ENCODE measurements around the gene DENND4C.
"Not testable (repeated sequence)": the region's sequence is repeated elsewhere in the genome, so short reads cannot be mapped to it uniquely, and the experiment has no call there.

The DENND4C gene

DNA sequence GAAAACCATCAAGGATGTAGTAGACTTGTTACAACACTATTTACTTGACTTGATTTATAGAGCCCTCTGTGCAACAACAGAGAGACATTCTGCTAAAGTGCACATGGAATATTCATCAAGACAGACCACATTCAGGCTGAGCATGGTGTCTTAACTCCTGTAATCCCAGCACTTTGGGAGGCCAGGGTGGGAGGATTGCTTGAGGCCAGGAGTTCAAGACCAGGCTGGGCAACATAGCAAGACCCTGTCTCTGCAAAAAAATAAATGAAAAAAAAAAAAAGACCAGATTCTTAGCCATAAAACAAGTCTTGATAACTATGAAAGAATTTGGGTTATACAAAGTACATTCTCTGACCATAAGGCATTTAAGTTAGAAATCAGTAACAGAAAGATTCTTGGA, 25.3 kb downstream of the DENND4C start:
- no peaks in the 10 kb centered on the region for H3K9me3 ChIP-seq (ENCODE audit: control insufficient read depth in 1 of 2, low read length in 2 of 2)
- H3K4me1 ChIP-seq (ENCODE audit: control insufficient read depth in 1 of 2, insufficient read depth in 2 of 2, low read length in 2 of 2): peaks cover 6 to 24% of the 10 kb centered on the region in 2 donors
- no peak overlapping the region for H3K4me3 ChIP-seq (ENCODE audit: low read depth in 1 of 2, low read length in 2 of 2)
- peaks cover 0 to 3% of the 10 kb centered on the region in 2 donors for H3K36me3 ChIP-seq (ENCODE audit: control insufficient read depth in 1 of 2, insufficient read depth in 2 of 2, low read length in 2 of 2)
- no peak overlapping the region for H3K9ac ChIP-seq (ENCODE audit: low read depth in 1 of 2, low read length in 2 of 2)
- H3K27ac ChIP-seq (ENCODE audit: low read depth, low read length): no peak overlapping the region
- H3K27me3 ChIP-seq (ENCODE audit: control insufficient read depth in 1 of 2, insufficient read depth in 2 of 2, low read length in 2 of 2): no peaks in the 10 kb centered on the region

- H3K4me3 ChIP-seq (ENCODE audit: low read depth in 1 of 2, low read length in 2 of 2); H3K9me3 ChIP-seq (ENCODE audit: control insufficient read depth in 1 of 2, low read length in 2 of 2); H3K27me3 ChIP-seq (ENCODE audit: control insufficient read depth in 1 of 2, insufficient read depth in 2 of 2, low read length in 2 of 2); H3K9ac ChIP-seq (ENCODE audit: low read depth in 1 of 2, low read length in 2 of 2); H3K4me1 ChIP-seq (ENCODE audit: control insufficient read depth in 1 of 2, insufficient read depth in 2 of 2, low read length in 2 of 2); H3K27ac ChIP-seq (ENCODE audit: low read depth, low read length); H3K36me3 ChIP-seq (ENCODE audit: control insufficient read depth in 1 of 2, insufficient read depth in 2 of 2, low read length in 2 of 2): not testable (repeated sequence)
Measured at GRCh38 chr9:19259665-19260255, 29.3 kb downstream of the DENND4C start.

DNA sequence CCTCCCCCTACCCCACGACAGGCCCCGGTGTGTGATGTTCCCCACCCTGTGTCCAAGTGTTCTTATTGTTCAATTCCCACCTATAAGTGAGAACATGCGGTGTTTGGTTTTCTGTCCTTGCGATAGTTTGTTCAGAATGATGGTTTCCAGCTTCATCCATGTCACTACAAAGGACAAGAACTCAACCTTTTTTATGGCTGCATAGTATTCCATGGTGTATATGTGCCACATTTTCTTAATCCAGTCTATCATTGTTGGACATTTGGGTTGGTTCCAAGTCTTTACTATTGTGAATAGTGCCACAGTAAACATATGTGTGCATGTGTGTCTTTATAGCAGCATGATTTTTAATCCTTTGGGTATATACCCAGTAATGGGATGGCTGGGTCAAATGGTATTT, 35.1 kb downstream of the DENND4C start:
- not testable (repeated sequence) for H3K36me3 ChIP-seq (ENCODE audit: control insufficient read depth in 1 of 2, insufficient read depth in 2 of 2, low read length in 2 of 2); H3K27me3 ChIP-seq (ENCODE audit: control insufficient read depth in 1 of 2, insufficient read depth in 2 of 2, low read length in 2 of 2); H3K4me1 ChIP-seq (ENCODE audit: control insufficient read depth in 1 of 2, insufficient read depth in 2 of 2, low read length in 2 of 2); H3K27ac ChIP-seq (ENCODE audit: low read depth, low read length); H3K4me3 ChIP-seq (ENCODE audit: low read depth in 1 of 2, low read length in 2 of 2); H3K9me3 ChIP-seq (ENCODE audit: control insufficient read depth in 1 of 2, low read length in 2 of 2); H3K9ac ChIP-seq (ENCODE audit: low read depth in 1 of 2, low read length in 2 of 2)

DNA sequence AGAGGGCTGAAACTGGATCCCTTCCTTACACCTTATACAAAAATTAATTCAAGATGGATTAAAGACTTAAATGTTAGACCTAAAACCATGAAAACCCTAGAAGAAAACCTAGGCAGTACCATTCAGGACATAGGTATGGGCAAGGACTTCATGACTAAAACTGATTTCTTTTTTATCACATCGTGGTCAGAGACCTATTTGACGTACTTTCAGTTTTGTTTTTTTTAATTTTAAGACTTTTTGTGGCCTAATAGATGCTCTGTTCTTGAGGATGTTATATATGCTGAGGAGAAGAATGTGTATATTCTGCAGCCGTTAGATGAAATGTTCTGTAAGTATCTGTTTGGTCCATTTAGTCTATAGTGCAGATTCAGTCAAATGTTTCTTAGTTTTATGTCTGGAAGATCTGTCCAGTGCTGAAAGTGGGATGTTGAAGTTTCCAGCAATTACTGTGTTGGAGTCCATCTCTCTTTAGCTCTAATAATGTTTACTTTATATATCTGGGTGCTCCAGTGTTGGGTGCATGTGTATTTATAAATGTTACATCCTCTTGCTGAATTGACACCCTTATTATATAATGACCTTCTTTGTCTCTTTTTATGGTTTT, 36.4 kb downstream of the DENND4C start:
- H3K9ac ChIP-seq (ENCODE audit: low read depth in 1 of 2, low read length in 2 of 2); H3K36me3 ChIP-seq (ENCODE audit: control insufficient read depth in 1 of 2, insufficient read depth in 2 of 2, low read length in 2 of 2); H3K27ac ChIP-seq (ENCODE audit: low read depth, low read length); H3K27me3 ChIP-seq (ENCODE audit: control insufficient read depth in 1 of 2, insufficient read depth in 2 of 2, low read length in 2 of 2); H3K4me3 ChIP-seq (ENCODE audit: low read depth in 1 of 2, low read length in 2 of 2); H3K9me3 ChIP-seq (ENCODE audit: control insufficient read depth in 1 of 2, low read length in 2 of 2); H3K4me1 ChIP-seq (ENCODE audit: control insufficient read depth in 1 of 2, insufficient read depth in 2 of 2, low read length in 2 of 2): not testable (repeated sequence)

DNA sequence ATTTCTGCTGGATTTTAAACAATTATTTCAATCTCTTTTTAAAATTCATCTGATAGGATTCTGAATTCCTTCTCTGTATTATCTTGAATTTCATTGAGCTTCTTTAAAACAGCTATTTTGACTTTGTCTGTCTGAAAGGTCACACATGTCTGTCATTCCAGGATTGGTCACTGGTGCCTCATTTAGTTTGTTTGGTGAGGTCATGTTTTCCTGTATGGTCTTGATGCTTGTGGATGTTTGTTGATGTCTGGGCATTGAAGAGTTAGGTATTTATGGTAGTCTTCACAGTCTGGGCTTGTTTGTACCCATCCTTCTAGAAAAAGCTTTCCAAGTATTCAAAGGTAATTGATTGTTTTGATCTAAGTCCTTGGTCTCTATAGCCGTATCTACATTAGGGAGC, 39.1 kb downstream of the DENND4C start:
- Histone ChIP-seq H3K9ac (ENCODE audit: low read depth in 1 of 2, low read length in 2 of 2) (no peak overlapping the region), H3K4me3 (ENCODE audit: low read depth in 1 of 2, low read length in 2 of 2) (no peak overlapping the region), H3K9me3 (ENCODE audit: control insufficient read depth in 1 of 2, low read length in 2 of 2) (peaks cover 6 to 8% of the 10 kb centered on the region in 2 donors), H3K27me3 (ENCODE audit: control insufficient read depth in 1 of 2, insufficient read depth in 2 of 2, low read length in 2 of 2) (no peaks in the 10 kb centered on the region), H3K4me1 (ENCODE audit: control insufficient read depth in 1 of 2, insufficient read depth in 2 of 2, low read length in 2 of 2) (peaks cover 0 to 4% of the 10 kb centered on the region in 2 donors), H3K36me3 (ENCODE audit: control insufficient read depth in 1 of 2, insufficient read depth in 2 of 2, low read length in 2 of 2) (no peaks in the 10 kb centered on the region), H3K27ac (ENCODE audit: low read depth, low read length) (no peak overlapping the region)

- no peak overlapping the region for H3K27ac ChIP-seq (ENCODE audit: low read depth, low read length)
- H3K36me3 ChIP-seq (ENCODE audit: control insufficient read depth in 1 of 2, insufficient read depth in 2 of 2, low read length in 2 of 2): no peaks in the 10 kb centered on the region
- peaks cover 6 to 8% of the 10 kb centered on the region in 2 donors for H3K9me3 ChIP-seq (ENCODE audit: control insufficient read depth in 1 of 2, low read length in 2 of 2)
- H3K4me1 ChIP-seq (ENCODE audit: control insufficient read depth in 1 of 2, insufficient read depth in 2 of 2, low read length in 2 of 2): peaks cover 0 to 4% of the 10 kb centered on the region in 2 donors
- H3K9ac ChIP-seq (ENCODE audit: low read depth in 1 of 2, low read length in 2 of 2): no peak overlapping the region
- no peaks in the 10 kb centered on the region for H3K27me3 ChIP-seq (ENCODE audit: control insufficient read depth in 1 of 2, insufficient read depth in 2 of 2, low read length in 2 of 2)
- no peak overlapping the region for H3K4me3 ChIP-seq (ENCODE audit: low read depth in 1 of 2, low read length in 2 of 2)
Measured at GRCh38 chr9:19270421-19270949, 40.0 kb downstream of the DENND4C start.

GRCh38 chr9:19271081-19271480, 40.6 kb downstream of the DENND4C start:
- Histone ChIP-seq H3K27ac (ENCODE audit: low read depth, low read length) (no peak overlapping the region), H3K4me1 (ENCODE audit: control insufficient read depth in 1 of 2, insufficient read depth in 2 of 2, low read length in 2 of 2) (peaks cover 0 to 4% of the 10 kb centered on the region in 2 donors), H3K9ac (ENCODE audit: low read depth in 1 of 2, low read length in 2 of 2) (no peak overlapping the region), H3K9me3 (ENCODE audit: control insufficient read depth in 1 of 2, low read length in 2 of 2) (peaks cover 6 to 8% of the 10 kb centered on the region in 2 donors), H3K27me3 (ENCODE audit: control insufficient read depth in 1 of 2, insufficient read depth in 2 of 2, low read length in 2 of 2) (no peaks in the 10 kb centered on the region), H3K36me3 (ENCODE audit: control insufficient read depth in 1 of 2, insufficient read depth in 2 of 2, low read length in 2 of 2) (no peaks in the 10 kb centered on the region), H3K4me3 (ENCODE audit: low read depth in 1 of 2, low read length in 2 of 2) (no peak overlapping the region)

DNA sequence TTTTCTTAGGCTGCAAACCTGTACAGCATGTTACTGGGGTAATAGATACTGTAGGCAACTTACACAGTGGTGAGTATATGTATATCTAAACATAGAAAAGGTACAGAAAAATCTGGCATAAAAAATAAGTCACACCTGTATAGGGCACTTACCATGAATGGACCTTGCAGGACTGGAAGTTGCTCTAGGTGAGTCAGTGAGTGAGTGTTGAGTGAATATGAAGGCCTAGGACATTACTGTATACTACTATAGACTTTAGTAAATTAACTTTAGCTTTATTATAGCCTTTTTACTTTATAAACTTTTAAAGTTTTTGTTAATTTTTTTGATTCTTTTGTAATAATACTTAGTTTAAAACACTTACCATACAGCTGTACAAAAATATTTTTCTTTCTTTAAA, 51.3 kb downstream of the DENND4C start:
- Histone ChIP-seq H3K9ac (ENCODE audit: low read depth in 1 of 2, low read length in 2 of 2) (no peak overlapping the region), H3K9me3 (ENCODE audit: control insufficient read depth in 1 of 2, low read length in 2 of 2) (no peaks in the 10 kb centered on the region), H3K4me1 (ENCODE audit: control insufficient read depth in 1 of 2, insufficient read depth in 2 of 2, low read length in 2 of 2) (peaks cover 9 to 25% of the 10 kb centered on the region in 2 donors), H3K27ac (ENCODE audit: low read depth, low read length) (no peak overlapping the region), H3K36me3 (ENCODE audit: control insufficient read depth in 1 of 2, insufficient read depth in 2 of 2, low read length in 2 of 2) (peaks cover 2 to 3% of the 10 kb centered on the region in 2 donors), H3K4me3 (ENCODE audit: low read depth in 1 of 2, low read length in 2 of 2) (no peak overlapping the region), H3K27me3 (ENCODE audit: control insufficient read depth in 1 of 2, insufficient read depth in 2 of 2, low read length in 2 of 2) (no peaks in the 10 kb centered on the region)

GRCh38 chr9:19283072-19283710, 52.7 kb downstream of the DENND4C start:
- H3K9me3 ChIP-seq (ENCODE audit: control insufficient read depth in 1 of 2, low read length in 2 of 2): no peaks in the 10 kb centered on the region
- H3K27ac ChIP-seq (ENCODE audit: low read depth, low read length): no peak overlapping the region
- no peak overlapping the region for H3K9ac ChIP-seq (ENCODE audit: low read depth in 1 of 2, low read length in 2 of 2)
- H3K4me3 ChIP-seq (ENCODE audit: low read depth in 1 of 2, low read length in 2 of 2): no peak overlapping the region
- peaks cover 0 to 7% of the 10 kb centered on the region in 2 donors for H3K36me3 ChIP-seq (ENCODE audit: control insufficient read depth in 1 of 2, insufficient read depth in 2 of 2, low read length in 2 of 2)
- no peaks in the 10 kb centered on the region for H3K27me3 ChIP-seq (ENCODE audit: control insufficient read depth in 1 of 2, insufficient read depth in 2 of 2, low read length in 2 of 2)
- H3K4me1 ChIP-seq (ENCODE audit: control insufficient read depth in 1 of 2, insufficient read depth in 2 of 2, low read length in 2 of 2): peaks cover 10 to 27% of the 10 kb centered on the region in 2 donors

GRCh38 chr9:19284729-19285128, 54.2 kb downstream of the DENND4C start:
- Histone ChIP-seq H3K36me3 (ENCODE audit: control insufficient read depth in 1 of 2, insufficient read depth in 2 of 2, low read length in 2 of 2) (peaks cover 0 to 16% of the 10 kb centered on the region in 2 donors), H3K4me3 (ENCODE audit: low read depth in 1 of 2, low read length in 2 of 2) (no peak overlapping the region), H3K9me3 (ENCODE audit: control insufficient read depth in 1 of 2, low read length in 2 of 2) (no peaks in the 10 kb centered on the region), H3K27me3 (ENCODE audit: control insufficient read depth in 1 of 2, insufficient read depth in 2 of 2, low read length in 2 of 2) (no peaks in the 10 kb centered on the region), H3K4me1 (ENCODE audit: control insufficient read depth in 1 of 2, insufficient read depth in 2 of 2, low read length in 2 of 2) (peaks cover 10 to 27% of the 10 kb centered on the region in 2 donors), H3K27ac (ENCODE audit: low read depth, low read length) (no peak overlapping the region), H3K9ac (ENCODE audit: low read depth in 1 of 2, low read length in 2 of 2) (no peak overlapping the region)
